Cerebellar cortex (tissue), 1 donor: ENCODE measurements around the gene TSPAN9.

Experiments used
- DNase-seq: peaks from one replicate; pipeline ENCODE4 v3.0.0-alpha.2; 2015; ENCODE audit warnings: low spot score

Gene TSPAN9

DNA sequence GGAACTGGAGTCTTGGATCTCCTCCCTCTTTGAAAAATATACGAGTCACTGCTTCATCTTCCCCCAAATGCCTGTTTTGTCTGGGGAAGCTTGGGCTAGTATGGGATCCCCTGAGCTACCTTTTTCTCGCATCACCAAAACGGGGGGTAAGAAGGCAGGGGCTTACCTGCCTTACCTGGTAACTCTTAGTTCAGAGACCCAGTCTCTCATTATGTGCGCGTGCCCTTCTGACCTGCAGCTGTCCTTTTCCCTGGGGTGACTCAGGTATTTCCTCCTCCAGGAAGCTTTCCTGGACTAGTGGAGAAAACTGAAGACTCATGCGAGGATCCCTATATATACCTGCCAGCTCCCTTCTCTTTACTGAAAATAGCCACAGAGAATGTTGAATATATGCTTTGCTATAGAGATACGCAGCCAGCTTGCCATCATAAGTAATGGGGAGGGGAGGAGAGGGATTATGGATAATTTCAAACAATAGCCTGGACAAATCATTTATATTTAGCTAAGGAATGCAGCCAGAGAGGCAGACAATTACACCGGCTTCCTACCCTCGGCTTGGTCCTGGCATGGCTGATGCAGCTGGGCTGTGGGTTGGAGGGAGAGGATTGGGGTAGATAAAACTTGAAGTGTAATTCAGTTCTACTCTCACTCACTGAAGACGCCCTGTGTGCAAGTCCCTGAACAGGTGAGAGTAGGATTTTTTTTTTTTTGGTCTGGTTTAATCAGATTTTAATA, 1.1 kb downstream of the TSPAN9 start:
- no peak for DNase-seq

DNA sequence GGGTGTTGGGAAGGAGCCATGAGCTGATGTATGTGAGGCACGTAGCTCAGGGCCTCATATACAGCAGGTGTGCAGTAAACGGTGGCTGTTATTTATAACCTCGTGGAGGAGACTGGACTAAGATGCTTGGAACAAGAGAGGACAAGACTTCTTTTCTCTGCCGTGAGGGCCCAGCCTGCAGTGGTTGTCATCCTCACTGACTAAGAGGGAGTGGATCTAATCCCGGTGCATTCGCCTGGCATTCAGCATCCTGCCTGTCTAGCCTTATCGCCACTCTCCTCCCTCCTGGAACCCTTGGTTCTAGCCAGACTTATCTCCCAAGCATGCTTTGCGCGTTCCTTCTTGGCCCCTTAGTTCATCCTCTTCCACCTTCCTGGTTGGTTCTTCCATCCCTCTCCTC, 3.9 kb downstream of the TSPAN9 start:
- DNase-seq = peak; percentile 31

DNA sequence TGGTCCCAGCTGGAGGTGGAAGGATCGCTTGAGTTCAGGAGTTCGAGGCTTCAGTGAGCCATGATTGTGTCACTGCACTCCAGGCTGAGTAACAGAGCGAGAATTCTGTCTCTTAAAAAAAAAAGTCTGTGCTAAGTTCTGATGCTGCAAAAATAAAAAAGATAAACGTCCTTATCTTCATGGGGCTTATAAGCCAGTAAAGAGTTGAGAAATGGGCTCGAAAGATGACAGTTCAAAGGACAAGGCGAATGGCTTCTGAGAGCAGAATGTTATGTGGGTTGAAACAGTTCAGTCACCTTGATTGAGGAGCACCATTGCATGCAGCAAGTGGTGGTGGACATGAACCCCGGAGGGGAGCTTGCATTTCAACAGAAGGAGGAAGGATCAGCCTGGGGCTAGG, 4.7 kb downstream of the TSPAN9 start:
- DNase-seq = no peak

DNA sequence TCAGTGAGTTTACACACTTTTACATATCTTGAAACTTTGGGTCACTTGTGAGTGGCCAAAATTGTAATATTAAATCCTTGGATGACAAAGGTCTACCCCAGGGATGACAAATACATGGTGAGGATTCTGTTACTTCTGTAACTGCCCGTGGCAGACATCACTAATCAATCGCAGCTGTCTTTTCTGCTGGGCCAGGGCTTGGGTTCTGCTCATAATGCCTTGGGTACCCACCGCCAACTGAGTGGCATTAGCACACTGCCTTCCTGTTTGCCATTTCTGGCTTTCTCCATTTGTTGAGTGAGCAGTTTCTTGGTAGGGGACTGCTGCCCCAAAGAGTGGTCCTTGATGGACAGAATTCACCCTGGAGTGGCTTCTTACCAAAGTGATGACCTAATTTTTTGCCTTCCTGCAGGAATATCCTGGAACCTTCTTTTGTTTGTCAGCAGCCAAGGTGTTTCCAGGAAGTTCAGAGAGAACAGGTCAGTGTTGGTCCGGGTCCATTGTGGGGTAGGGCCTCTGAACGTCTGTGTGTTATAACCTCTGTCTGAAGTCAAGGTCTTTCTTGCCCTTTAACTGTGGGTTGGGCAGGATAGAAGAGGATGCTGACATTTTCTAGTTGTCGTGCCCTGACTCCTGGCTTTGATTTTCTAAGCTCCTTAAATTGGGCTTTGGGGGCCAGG, 6.2 kb downstream of the TSPAN9 start:
- no peak for DNase-seq

DNA sequence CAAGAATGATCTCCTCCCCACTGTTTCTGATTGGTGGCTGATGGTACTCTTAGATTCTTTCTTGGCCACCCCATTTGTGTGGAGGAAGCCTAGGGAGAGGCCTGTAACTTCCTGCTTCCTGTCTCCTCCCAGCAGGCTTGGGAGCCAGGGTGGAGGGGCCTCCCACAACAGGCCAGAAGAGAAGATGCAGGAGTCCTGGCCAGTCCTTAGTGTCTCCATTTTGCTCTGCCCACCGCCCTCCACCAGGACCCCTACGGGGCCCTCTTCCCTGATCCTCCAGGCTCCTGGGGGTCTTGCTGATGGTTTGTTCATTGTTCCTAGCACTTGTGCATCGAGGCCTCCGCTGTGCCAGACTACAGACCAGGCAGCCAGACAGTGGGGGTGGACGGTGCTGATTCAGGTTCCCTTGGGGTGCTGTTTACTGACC, 6.8 kb downstream of the TSPAN9 start:
- no peak for DNase-seq

DNA sequence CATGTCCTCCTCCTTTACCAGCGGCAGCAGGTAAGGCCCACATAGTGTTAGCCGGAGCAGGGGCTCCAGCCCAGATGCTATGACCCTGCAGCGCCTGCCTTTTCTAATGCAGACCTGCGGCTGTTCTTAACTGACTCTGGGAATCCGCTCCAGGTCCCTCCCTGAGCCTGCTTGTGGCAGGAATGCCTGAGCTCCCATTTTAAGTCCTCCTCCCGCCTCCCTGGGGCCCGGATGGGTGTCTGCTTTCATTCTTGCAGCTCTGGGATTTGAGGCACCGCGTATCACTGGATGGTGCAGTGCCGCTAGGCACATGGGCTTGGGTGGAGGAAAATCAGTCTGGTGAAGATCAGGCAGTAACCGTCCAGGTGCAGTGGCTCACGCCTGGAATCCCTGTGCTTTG, 7.6 kb downstream of the TSPAN9 start:
- no peak for DNase-seq

DNA sequence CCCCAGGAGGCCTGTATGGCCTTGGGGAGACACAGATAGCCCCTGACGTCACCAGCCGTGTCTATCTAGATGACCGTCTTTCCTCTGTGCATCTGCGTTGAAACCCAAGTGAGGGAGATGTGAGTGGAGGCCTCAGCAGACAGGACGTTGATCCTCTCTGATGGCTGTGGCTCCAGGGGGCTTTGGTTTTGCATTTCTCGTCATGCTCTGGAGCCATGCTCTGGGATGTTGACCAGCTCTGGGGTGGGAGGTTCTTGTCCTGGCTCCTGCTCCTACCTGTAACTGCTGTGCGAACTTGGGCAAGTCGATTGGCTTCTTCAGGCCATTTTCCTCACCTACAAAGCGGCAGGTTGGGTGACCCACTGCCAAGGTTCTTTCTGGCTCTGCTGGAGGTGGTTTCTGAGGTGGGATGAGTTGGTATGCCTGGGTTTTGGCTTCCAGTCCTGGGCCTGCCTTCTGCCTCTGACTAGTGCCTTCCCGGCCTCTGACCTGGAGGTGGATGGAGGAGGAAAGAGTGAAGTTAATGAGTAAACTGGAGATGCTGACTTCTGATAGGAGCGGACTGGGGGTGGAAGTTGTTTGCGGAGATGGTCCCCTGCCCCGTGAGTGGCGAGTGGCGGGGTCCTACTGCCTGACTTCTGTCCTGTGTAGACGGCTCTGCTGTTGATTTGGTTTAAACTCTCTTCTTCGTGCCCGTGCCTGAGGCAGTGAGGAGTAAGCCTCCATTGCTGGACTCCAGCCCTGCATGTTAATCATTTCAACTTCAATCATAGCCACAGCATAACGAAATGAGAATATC, 8.4 kb downstream of the TSPAN9 start:
- DNase-seq = no peak

DNA sequence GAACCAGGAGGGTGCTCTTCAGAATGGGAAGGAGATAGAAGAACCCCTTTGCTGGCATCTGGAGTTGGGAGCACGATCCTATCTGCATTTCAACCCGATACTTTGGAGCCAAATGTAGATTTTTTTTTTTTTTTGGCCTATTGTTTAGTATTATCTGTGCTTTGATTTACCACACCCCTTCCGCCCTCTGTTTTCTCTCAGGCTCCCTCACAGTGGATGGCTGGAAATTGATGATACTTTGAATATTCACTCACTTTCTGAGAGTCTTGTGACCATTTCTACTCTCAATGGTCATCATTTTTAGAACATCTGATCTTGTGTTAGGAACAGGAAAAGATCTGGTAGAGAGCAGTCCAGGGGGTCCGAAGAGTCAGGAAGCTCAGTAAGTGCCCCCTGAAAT, 9.0 kb downstream of the TSPAN9 start:
- no peak for DNase-seq

DNA sequence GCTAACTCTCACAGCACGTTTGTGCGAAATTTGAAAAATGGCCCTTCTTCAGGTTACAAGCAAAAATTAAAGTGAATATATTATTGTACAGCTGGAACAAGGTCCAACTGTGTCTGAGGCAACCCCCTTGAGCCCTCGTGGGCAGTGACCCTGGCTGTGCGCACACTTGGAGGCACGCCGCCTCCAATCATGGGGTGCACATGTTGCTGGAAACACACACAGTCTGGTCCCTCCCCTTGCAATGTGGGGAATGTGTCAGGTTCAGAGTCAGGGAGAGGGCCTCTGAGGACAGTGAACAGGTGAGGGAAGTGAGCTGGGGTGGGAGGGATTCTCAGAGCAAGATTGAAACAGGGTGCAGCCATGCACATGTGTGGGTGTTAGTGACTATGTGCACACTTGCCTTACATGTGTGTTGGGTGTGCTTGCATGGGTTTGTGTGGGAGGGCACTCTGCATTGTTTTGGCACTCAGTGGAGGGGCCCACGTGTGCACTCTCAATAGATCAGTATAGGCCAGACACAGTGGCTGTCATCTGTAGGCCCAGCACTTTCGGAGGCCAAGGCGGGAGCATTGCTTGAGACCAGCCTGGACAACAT, 9.6 kb downstream of the TSPAN9 start:
- no peak for DNase-seq

DNA sequence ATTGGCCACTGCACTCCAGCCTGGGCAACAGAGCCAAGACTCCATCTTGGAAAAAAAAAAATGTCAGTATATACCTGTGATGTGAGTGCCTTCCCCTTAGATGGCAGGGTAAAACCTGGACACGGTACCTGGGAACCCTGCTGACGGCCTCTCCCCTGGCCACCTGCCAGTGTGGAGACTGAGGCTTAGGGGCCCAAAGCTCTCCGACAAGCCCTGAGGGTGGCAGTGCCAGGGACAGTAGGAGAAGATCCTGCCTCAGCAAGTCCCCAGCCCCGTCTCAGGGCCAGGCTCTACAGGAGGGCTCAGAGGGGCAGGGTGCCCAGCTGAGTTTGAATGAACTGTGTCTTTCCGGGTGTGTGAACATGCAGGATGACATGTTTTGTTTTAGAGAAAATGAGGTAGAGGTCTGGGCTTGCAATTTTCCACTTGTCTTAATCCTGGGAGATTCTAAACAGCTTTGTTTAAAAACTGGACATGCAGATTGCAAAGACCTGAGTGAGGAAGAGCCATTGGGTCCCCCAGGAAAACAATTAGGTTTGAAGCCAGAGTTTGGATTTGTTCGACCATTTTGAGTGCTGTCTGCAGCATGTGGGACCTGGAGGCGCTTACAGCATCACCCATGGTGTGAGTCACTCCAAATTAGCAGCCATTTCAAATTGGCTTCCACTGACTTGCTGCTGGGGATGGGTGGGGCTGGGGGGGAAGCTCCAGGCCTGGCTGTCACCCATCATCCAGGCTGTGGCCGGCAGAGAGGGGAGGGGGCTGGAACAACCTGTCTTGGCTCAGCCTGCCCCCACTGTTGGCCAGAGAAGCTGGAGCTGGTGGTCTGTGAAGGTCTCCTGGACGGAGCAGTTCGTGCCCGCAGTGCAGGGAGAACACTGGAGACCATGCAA, 10.8 kb downstream of the TSPAN9 start:
- DNase-seq = no peak

DNA sequence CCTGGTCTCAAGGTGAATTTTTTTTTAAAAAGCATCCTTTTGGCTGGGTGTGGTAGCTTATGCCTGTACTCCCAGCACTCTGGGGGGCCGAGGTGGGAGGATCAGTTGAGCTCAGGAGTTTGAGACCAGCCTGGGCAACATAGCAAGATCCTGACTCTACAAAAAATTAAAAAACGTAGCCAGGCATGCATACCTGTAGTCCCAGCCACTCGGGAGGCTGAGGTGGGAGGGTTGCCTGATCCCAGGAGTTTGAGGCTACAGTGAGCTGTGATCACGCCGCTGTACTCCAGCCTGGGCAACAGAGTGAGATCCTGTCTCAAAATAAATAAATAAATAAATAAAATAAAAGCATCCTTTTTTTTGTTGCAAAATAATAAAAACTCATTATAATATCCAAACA, 12.4 kb downstream of the TSPAN9 start:
- no peak for DNase-seq

DNA sequence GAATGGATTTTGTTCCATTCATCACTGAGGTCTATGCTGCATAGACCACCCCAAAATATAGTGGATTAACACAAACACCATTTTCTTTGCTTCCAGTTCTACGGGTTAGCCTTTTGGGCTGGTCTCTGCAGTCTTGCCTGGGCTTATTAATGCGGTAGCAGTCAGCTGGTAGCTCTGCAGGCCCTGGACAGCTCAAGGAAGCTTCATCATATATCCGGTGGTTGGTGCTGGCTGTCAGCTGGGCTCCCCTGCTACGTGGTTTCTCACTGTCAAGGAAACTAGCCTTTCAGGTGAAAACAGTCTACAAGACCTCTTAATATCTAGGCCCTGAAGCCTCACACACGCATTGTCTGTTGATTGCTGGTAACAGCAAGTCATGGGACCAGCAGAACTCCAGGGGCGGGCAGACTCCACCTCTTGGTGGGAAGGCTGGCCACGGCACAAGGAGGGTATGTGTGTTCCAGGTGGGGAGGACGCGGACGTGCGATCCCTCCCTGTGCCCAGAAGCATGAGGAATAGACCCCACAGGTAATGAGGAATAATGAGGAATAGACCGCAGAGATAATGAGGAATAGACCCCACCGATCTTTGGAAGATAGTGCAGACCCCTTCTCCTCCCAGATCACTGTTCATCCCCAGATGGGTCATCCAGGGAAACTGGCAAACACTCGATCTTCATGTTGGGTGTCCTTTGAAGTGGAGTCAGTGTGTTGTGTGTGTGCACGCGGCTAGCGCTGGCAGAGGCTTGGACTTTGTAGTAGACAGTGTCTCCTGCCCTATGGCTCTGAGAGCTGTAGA, 13.3 kb downstream of the TSPAN9 start:
- DNase-seq = peak; percentile 83

DNA sequence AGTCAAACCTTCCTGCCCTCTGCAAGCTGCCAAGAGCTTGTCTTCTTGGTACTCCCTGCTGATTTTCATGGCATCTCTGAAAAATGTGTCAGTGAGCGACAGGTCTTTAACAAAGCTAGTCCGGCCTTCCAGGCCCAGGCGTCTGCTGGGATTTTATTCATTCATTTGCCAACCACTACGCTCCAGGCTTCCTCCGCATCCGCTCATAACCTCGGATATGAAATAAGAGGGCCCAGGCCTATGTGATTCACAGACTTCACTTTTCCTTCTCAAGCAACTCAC, 13.8 kb downstream of the TSPAN9 start:
- DNase-seq = peak; percentile 59

DNA sequence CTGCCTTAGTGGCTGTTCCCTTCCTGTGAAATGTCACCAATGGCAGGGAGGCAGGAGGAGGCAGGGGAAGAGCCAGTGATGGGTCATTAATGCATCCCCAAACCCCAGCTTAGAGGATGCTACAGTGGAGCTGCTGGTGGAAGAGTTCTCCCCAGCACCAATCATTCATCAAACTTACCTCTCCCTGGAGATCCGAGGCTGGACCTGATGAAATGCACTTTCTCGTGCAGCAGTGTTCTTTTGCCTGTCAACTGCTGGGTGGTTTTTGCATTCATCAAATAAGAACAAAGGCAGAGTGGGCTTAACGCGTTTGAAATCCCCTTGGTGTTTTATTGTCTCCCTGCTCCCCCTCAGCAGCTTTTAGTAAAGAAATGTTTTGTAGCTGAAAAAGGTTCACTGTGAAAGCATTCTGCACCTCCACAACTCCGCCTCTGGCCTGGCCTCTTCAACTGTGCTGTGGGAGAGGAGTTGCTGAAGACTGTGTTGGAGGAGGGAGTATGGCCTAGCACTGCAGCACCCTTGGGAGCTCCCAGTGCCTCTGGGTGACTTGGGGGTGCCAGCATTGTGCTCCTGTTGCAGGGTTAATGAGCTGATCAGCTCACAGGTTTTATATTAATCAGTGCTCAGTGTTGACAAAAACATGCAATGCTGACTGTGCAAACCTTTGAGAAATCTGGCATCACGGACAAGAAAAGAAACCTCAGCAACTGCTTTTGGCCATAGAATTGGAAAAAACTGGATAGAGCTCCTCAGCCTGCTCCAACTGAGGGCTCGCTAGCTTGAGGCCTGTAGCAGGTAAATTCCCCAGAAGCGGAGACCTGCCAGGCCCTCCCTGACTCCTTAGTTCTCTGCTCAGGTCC, 14.4 kb downstream of the TSPAN9 start:
- no peak for DNase-seq

DNA sequence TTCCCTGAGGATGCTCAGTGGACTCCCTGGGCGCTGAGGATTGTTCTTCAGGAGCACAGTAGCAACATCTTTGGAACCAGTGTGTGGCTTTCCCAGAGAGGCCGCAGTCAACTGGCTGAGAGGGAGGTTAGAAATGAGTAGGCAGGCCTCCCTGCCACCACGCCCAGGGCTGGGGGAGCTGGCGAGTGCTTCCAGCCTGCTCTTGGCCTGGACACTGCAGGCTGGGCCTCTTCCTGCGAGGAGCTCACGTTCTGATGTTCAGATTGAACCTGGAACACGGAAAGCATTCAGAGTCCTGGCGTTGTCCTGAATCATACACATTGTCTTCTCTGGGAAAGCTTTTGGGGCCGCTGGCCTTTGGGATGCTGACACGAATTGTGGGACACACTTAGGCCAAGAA, 15.6 kb downstream of the TSPAN9 start:
- no peak for DNase-seq

DNA sequence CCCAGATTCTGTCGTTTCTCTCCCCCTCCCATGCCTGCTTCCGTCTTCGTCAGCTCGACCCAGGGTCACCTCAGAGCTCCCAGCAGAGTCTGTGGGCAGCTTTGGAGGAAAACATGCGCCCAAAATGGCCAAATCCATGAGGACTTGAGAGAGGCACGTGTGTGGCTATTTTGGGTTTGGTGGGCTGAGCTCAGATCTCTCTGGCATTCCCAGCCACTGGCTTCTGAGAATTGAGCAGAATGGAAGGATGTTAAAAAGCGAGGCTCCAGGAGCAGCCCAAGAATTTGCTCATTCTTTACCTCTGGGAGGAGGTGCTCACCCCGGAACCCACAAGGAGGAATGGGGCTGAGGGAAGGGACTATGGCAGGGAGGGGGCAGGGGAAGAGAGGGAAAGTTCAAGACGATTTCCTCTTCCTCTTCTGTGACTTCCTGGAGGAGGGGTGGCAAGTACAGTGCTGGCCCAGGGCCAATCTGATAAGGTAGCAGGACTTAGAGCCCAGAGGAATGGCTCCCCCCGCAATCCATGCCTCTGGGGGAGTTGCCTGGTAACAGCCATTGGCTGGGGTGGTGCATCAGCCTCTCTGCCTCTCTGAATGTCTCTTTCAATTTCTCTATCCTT, 20.1 kb downstream of the TSPAN9 start:
- no peak for DNase-seq

DNA sequence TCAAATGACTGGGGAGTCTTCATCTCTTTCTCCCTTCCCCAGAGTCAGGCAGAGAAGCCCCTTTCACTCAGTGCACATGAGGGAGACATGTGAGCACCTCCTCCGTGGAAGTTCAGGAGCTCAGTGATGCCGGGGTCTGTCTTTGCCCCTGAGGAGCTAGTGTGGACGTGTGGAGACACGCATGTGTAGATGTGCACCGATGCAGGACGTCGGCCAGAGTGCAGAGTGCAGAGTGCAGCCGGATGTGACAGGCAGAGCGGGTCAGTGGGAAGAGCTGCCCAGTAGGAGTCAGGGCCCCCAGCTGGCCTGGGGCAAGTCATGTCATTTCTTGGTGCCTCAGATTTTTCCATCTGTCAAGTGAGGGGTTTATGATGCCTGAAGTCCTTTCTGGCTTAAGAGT, 20.7 kb downstream of the TSPAN9 start:
- DNase-seq = no peak

DNA sequence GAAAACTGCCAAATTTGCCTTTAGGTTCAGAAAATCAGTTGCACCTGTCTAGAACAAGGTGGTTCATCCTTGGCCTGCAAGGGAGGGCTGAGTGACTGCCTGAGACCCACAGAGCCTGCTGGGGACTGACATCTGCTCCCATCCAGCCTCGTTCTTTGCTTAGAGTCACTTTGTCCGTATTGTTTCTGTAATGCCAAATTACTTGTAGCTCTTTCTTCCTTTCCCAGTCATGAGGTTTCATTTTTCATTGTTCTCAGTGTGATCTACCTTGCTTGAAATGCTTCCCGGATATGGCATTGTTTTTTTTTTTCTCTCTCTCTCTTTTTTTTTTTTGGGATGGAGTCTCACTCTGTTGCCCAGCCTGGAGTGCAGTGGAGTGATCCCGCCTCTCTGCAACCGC, 21.3 kb downstream of the TSPAN9 start:
- DNase-seq = no peak

DNA sequence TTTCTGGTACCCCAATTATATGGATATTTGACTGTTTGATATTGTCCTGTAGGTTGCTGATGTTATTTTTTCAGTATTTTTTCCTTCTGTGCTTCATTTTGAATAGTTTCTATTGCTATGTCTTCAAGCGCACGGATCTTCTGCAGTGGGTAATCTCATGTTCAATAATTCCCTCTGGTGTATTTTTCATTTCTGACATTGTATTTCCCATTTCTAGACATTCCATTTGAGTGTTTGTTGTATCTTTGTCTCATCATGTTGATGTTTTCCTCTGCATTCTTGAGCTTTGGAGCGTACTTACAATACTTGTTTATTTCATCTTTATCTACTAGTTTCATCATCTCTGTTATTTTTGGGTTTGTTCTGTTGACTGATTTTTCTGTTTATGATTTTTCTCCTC, 22.0 kb downstream of the TSPAN9 start:
- DNase-seq = no peak
